Body of pancreas (tissue), 4 donors: ENCODE measurements around the gene BMPR1B.
"Not testable (repeated sequence)": the region's sequence is repeated elsewhere in the genome, so short reads cannot be mapped to it uniquely, and the experiment has no call there.

Experiments used
- POLR2A ChIP-seq, 3 donors: fragments of 450-650 bp; IDR thresholded peaks; one replicate each; pipeline ENCODE4 v1.6.1; 2016; ENCODE audit warnings: antibody characterized with exemption in 3 of 3, mild to moderate bottlenecking in 2 of 3
- TF ChIP-seq, protein P1 (sequence below), 7 experiments: fragments of 450-650 bp in 4 of 7; fragments of 200-600 bp in 3 of 7; sonication (generic) in 3 of 7; IDR thresholded peaks; one replicate each; pipeline ENCODE4 v1.5.1; 2016 to 2019; ENCODE audit warnings: antibody characterized with exemption in 7 of 7

DNA sequence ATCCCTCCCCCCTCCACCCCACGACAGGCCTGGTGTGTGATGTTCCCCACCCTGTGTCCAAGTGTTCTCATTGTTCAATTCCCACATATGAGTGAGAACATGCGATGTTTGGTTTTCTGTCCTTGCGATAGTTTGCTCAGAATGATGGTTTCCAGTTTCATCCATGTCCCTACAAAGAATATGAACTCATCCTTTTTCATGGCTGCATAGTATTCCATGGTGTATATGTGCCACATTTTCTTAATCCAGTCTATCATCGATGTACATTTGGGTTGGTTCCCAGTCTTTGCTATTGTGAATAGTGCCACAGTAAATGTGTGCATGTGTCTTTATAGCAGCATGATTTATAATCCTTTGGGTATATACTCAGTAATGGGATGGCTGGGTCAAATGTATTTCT lies 376.3 kb downstream of the BMPR1B start:
- TF ChIP-seq, protein P1, sequence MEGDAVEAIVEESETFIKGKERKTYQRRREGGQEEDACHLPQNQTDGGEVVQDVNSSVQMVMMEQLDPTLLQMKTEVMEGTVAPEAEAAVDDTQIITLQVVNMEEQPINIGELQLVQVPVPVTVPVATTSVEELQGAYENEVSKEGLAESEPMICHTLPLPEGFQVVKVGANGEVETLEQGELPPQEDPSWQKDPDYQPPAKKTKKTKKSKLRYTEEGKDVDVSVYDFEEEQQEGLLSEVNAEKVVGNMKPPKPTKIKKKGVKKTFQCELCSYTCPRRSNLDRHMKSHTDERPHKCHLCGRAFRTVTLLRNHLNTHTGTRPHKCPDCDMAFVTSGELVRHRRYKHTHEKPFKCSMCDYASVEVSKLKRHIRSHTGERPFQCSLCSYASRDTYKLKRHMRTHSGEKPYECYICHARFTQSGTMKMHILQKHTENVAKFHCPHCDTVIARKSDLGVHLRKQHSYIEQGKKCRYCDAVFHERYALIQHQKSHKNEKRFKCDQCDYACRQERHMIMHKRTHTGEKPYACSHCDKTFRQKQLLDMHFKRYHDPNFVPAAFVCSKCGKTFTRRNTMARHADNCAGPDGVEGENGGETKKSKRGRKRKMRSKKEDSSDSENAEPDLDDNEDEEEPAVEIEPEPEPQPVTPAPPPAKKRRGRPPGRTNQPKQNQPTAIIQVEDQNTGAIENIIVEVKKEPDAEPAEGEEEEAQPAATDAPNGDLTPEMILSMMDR (IDR thresholded peaks at IDR 0.05), result not testable (repeated sequence)
- not testable (repeated sequence) for TF ChIP-seq POLR2A (IDR thresholded peaks at IDR 0.05)
